HG03521 (cell line): ENCODE data around the gene SGTA.

ENCODE experiments used
- ATAC-seq: cut with Tn5 transposase; IDR thresholded peaks from one replicate; pipeline ENCODE4 v1.9.1; 2021; ENCODE audit warnings: mild to moderate bottlenecking, moderate library complexity; ENCODE audit not compliant: unreplicated experiment

SGTA gene

GRCh38 chr19:2810141-2811091 lies 27.3 kb upstream of the SGTA start:
- no peak for ATAC-seq

- ATAC-seq, result no peak
Observed at GRCh38 chr19:2809387-2810140, 26.5 kb upstream of the SGTA start.

DNA sequence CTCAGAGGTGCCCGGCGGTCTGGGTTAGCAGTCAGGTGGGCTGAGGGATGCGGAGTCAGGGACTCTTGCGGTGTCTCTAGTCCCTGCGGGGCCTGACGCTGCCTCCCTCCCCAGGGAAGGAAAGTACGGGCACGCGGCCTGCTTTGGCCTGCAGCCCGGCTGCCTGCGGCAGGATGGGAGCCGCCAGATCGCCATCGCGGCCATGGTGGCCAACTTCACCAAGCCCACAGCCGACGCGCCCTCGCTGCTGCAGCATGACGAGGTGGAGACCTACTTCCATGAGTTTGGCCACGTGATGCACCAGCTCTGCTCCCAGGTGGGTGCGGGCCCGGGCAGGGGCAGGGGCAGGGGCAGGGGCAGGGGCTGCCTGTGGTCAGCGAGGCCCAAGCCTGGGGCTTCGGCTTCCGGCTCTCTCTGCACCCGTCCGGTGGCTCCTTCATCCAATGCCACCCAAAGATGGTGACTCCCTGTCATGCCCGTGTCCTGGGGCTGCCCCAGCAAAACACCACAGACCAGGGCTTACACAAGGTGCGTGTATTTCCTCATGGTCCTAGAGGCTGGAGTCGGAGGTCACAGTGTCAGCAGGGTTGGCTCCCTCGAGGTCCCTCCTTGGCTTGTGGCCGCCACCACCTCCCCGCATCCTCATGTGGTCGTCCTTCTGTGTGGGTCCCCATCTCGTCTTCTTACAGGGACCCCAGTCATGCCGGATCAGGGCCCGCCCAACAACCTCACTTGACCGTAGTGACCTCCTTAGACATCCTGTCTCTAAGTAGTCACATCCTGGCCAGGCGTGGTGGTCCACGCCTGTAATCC lies 25.3 kb upstream of the SGTA start:
- ATAC-seq, result no peak

DNA sequence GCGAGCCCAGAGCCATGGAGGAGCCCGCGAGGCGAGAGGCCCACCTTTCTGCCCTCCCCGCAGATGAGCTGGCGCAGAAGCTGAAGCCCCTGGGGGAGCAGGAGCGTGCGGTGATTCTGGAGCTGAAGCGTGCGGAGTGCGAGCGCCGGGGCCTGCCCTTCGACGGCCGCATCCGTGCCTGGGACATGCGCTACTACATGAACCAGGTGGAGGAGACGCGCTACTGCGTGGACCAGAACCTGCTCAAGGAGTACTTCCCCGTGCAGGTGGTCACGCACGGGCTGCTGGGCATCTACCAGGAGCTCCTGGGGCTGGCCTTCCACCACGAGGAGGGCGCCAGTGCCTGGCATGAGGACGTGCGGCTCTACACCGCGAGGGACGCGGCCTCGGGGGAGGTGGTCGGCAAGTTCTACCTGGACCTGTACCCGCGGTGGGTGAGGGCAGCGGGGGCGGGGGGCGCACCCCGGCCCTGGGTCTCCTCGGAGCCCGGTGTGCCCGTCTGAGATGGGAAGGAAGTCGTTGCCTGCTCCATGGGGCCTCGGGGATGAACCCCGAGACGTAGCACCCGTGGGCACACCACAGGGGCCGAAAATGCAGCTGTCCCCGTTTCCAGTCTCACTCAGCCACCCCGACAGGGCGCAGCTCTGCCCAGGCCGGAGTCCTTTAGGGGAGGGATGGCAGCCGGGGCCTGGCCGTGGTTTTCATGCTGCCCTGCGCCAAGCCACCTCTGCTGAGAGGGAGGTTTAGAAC lies 24.5 kb upstream of the SGTA start:
- no peak for ATAC-seq

GRCh38 chr19:2806736-2807378 lies 23.8 kb upstream of the SGTA start:
- no peak for ATAC-seq

- ATAC-seq, result no peak
Observed at GRCh38 chr19:2805991-2806649, 23.0 kb upstream of the SGTA start.

GRCh38 chr19:2805261-2805900 lies 22.3 kb upstream of the SGTA start:
- ATAC-seq, result no peak

DNA sequence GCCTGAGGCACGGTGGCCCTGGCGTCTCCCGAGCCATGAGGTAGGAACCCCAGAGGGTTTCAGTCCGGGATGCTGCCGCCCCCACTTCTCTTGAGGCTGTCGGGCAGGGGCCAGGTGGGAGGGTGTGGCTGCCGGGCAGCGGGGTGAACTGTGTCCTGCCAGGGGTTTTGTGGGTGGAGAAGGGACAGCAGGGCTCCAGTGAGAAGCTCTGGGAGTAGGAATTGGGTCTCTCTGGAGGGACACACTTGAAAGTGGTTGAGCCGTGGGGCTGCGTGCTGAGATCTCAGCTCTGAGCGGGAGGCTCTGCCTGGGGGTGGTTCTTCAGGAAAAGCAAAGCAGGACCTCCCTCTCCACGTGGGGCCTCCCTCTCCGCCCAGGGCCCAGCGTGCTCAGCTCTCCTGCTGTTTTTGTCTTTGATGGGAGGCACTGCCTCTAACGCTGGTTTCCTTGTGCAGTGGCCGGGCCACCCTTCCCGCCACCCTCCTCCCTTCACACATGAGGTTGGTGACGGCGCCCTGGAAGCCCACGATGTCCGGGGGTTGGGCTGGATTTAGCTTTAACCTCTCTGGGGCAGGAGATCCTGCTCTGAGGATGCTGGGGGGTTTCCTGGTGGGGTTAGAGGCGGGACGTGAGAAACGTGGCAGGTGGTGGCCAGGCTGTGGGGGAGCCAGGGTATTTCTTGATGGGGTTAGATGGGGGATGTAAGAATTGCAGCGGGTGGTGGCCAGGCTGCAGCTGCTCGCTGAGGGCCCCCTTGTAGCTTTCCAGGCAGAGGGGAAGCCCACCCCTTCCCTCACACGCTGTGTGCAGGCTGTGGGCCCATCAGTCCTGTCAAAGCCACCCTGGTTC lies 21.3 kb upstream of the SGTA start:
- ATAC-seq, result no peak

GRCh38 chr19:2803486-2804155 lies 20.5 kb upstream of the SGTA start:
- ATAC-seq, result no peak

DNA sequence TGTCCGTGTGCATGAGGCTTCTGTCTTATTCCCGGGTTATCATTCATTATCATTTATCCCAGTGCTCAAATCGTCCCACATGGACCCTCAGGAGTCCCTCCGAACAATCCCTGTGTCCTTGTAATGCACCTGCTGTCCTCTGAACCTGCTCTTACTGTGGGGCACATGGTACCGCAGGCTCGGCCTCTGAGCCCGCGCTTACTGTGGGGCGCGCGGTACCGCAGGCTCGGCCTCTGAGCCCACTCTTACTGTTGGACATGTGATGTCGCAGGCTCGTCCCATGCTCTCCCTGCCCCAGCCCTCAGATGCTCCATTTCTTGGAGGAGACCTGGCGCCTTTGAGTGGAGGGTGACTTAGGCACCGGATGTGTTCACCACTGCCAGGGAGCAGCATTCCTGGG lies 19.8 kb upstream of the SGTA start:
- ATAC-seq, result no peak

GRCh38 chr19:2800506-2800905 lies 17.4 kb upstream of the SGTA start:
- ATAC-seq, result no peak

- no peak for ATAC-seq
Observed at GRCh38 chr19:2799273-2800020, 16.4 kb upstream of the SGTA start.

DNA sequence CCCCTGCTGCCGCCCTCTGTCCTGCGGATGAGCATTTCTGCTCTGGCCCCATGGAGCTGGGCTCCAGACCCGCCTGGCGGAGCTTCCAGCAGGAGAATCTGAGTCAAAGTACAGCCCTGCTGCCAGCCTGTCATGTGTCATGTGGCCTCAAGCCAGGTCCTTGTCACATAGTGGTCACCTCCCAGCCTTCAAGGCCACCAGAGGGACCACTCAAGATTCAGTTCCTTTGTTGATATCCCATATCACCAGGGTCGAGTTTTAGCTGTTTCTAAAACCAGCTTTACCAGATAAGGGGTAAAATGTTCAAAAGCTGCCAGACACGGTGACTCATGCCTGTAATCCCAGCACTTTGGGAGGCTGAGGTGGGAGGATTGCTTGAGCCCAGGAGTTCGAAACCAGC lies 15.7 kb upstream of the SGTA start:
- ATAC-seq, result no peak

DNA sequence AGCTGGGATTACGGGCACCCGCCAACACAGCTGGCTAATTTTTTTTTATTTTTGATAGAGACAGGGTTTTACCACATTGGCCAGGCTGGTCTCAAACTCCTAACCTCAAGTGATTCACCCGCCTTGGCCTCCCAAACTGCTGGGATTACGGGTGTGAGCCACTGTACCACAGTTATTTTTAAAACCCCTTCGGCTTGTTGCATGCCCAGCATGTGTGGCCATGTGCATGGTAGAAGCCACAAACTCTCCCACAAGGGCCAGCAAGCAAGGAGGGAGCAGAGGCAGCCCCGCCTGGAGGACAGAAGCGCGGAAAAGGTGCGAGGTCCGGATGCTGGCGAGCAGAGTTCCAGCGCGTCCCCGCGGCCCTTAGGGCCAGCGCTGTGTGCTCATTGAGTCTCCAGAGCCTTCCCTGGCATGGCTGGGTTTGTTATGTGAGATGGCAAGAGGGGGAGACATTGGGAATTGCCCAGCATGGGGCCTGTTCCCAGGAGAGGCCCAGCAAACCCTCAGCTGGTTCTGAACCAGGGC lies 15.1 kb upstream of the SGTA start:
- no peak for ATAC-seq

DNA sequence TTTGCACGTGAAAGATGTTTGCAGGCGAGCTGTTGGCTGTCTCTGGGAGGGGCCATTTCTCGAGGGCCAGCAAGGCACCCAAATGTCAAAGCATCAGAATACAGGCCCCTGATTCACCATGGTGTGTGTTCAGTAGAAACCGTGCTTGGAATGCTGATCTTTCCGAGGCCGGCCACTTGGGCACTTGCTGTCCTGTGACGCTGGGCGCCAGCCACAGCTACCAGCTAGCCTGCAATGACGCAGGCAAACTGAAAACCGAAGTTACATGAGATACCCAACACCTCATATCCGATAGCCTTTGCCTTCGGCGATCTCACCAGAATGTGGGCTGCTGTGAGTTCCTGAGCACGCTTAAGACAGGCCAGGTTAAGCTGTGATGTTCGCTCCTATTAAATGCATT lies 14.2 kb upstream of the SGTA start:
- no peak for ATAC-seq

- ATAC-seq, result no peak
Observed at GRCh38 chr19:2796659-2797266, 13.7 kb upstream of the SGTA start.
